Prostate gland (tissue), 2 donors: Measurements from ENCODE around the gene CRB1. TPM values are rescaled to one million over a fixed set of nuclear protein-coding genes. Genes with fewer than 3 reads are reported as not detected.

Experiments
- DNase-seq: peaks from one replicate; pipeline ENCODE4 v3.0.0-alpha.2; 2019; ENCODE audit warnings: low spot score
- H3K27ac ChIP-seq, 2 donors: fragments of 200-600 bp; sonication (generic); 2 replicates each; pipeline ENCODE4 v1.5.1; 2017 to 2019
- H3K27me3 ChIP-seq: fragments of 200-600 bp; sonication (generic); replicated peaks from 2 replicates; pipeline ENCODE4 v1.5.1; 2019; ENCODE audit not compliant: insufficient read depth
- H3K36me3 ChIP-seq, 2 donors: fragments of 200-600 bp; sonication (generic); 1 replicate in 1 of 2; 2 replicates in 1 of 2; pipeline versions ENCODE4 v1.5.1 to v1.8.1; 2017 to 2019
- H3K4me1 ChIP-seq: fragments of 200-600 bp; sonication (generic); replicated peaks from 2 replicates; pipeline ENCODE4 v1.5.1; 2019
- H3K4me3 ChIP-seq, 2 donors: fragments of 200-600 bp; sonication (generic); 2 replicates each; pipeline ENCODE4 v1.5.1; 2017 to 2019
- H3K9me3 ChIP-seq: fragments of 200-600 bp; sonication (generic); 2 replicates; pipeline ENCODE4 v1.5.1; 2017
- POLR2A ChIP-seq: fragments of 450-650 bp; IDR thresholded peaks from one replicate; pipeline ENCODE4 v1.6.1; 2016; ENCODE audit warnings: antibody characterized with exemption, mild to moderate bottlenecking
- POLR2AphosphoS5 ChIP-seq: sonication (generic); formaldehyde crosslinking; IDR thresholded peaks from one replicate; pipeline ENCODE4 v1.6.1; 2017; ENCODE audit warnings: antibody characterized with exemption
- WGBS: methylation state at CpG from one replicate; pipeline ENCODE4 v1.1.5; 2018; 5-methylcytosine and 5-hydroxymethylcytosine counted together
- intact Hi-C: fragments of 100-400 bp; cut with DNase I; formaldehyde crosslinking; loops from one replicate; pipeline ENCODE4 v1.14.2; 2022
- total RNA-seq, 2 donors: library from RNA; depleted of rRNA; stranded (reverse); fragments of >200 nt; gene quantifications; one replicate each; pipeline ENCODE4 v1.1.0, GENCODE V29; 2016
- TF ChIP-seq, protein P1 (sequence below), 4 experiments: fragments of 200-600 bp in 2 of 4; fragments of 450-650 bp in 2 of 4; sonication (generic) in 2 of 4; IDR thresholded peaks; 1 replicate in 3 of 4; 2 replicates in 1 of 4; pipeline ENCODE4 v1.5.1; 2016 to 2019; ENCODE audit warnings: antibody characterized with exemption in 4 of 4, mild to moderate bottlenecking in 2 of 4, moderate library complexity in 2 of 4

CRB1 gene
- total RNA-seq, 2 donors from 2014 or later: 0.32 to 1.0 TPM

DNA sequence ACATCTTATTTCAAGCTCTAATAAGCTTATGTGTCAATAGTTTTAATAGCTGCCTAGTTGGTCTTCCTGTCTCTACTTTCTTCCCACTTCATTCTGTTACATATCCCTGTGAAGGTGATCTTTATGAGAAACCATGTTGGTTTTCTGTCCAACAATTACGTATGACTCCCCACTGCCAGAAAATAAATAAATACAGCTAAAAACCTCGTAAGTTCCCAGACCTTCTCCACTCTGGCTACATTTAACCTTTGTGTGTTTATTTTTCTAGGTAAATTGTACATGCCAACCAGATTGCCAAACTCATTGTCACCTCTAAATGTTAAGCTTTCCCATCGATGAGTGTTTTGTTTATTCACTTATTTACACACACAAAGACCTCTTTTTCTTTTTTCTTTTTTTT is 147.2 kb downstream of the CRB1 start:
- WGBS: 40% methylated on average over 3 of the region's 3 CpGs
- no peaks in the 10 kb centered on the region for H3K4me1 ChIP-seq
- no peak for DNase-seq
- H3K27ac ChIP-seq: no peak overlapping the region
- no peaks in the 10 kb centered on the region for H3K27me3 ChIP-seq
- H3K36me3 ChIP-seq: no peaks in the 10 kb centered on the region
- intact Hi-C loops: no loop called here
- H3K4me3 ChIP-seq: no peak overlapping the region
- no peaks in the 10 kb centered on the region for H3K9me3 ChIP-seq
- TF ChIP-seq, protein P1, sequence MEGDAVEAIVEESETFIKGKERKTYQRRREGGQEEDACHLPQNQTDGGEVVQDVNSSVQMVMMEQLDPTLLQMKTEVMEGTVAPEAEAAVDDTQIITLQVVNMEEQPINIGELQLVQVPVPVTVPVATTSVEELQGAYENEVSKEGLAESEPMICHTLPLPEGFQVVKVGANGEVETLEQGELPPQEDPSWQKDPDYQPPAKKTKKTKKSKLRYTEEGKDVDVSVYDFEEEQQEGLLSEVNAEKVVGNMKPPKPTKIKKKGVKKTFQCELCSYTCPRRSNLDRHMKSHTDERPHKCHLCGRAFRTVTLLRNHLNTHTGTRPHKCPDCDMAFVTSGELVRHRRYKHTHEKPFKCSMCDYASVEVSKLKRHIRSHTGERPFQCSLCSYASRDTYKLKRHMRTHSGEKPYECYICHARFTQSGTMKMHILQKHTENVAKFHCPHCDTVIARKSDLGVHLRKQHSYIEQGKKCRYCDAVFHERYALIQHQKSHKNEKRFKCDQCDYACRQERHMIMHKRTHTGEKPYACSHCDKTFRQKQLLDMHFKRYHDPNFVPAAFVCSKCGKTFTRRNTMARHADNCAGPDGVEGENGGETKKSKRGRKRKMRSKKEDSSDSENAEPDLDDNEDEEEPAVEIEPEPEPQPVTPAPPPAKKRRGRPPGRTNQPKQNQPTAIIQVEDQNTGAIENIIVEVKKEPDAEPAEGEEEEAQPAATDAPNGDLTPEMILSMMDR (IDR thresholded peaks at IDR 0.05): no peak
- no peak for TF ChIP-seq POLR2A
- TF ChIP-seq POLR2AphosphoS5: no peak

DNA sequence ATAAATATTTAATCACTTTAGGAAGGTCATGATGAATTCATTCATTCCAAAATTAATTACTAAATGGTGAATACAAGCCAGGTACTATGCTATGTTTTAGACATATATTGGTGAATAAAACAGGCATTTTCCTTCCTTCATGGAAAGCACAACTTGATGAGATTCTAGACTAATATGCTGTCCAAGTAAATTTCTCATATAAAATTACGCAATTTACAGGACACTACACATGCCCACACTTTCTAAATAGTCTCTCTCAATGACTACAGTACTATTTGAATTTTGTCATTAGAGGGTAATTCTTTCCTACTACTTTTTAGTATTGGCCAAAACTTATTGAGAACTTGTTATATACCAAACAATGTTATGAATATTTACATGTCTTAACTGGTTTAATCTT is 150.6 kb downstream of the CRB1 start:
- Histone ChIP-seq H3K4me1 (no peaks in the 10 kb centered on the region), H3K9me3 (no peaks in the 10 kb centered on the region), H3K4me3 (no peak overlapping the region), H3K27me3 (no peaks in the 10 kb centered on the region), H3K36me3 (no peaks in the 10 kb centered on the region), H3K27ac (no peak overlapping the region)
- DNase-seq: no peak
- intact Hi-C loops: no loop called here
- TF ChIP-seq, protein P1 (IDR thresholded peaks at IDR 0.05): no peak
- TF ChIP-seq POLR2A: no peak
- TF ChIP-seq POLR2AphosphoS5: no peak
- WGBS: 95% methylated on average over 1 of the region's 1 CpG

DNA sequence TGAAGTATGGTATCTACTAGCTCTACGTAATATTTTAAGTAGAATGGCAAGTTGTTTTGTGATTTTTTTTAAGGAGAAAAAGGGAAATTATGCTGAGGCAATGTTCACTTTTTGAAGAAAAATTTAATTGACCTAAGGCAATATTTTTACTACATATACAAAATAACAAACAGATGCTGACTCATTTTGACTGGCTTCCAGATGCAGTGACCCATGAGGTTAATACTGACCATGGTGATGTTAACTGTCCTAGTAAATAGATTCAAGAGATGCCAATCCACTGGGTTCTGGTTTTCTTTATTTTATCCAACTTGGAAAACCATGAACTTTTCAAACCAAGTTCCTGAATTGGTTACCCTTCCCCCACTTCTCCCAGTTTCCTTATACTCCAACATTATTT is 154.9 kb downstream of the CRB1 start:
- H3K27me3 ChIP-seq: no peaks in the 10 kb centered on the region
- H3K36me3 ChIP-seq: no peaks in the 10 kb centered on the region
- no peak for DNase-seq
- 97% methylated on average over 1 of the region's 1 CpG for WGBS
- intact Hi-C loops: no loop called here
- H3K27ac ChIP-seq: no peak overlapping the region
- H3K4me1 ChIP-seq: no peaks in the 10 kb centered on the region
- H3K9me3 ChIP-seq: no peaks in the 10 kb centered on the region
- no peak for TF ChIP-seq POLR2A
- no peak for TF ChIP-seq POLR2AphosphoS5
- TF ChIP-seq, protein P1 (IDR thresholded peaks at IDR 0.05): no peak
- no peak overlapping the region for H3K4me3 ChIP-seq

DNA sequence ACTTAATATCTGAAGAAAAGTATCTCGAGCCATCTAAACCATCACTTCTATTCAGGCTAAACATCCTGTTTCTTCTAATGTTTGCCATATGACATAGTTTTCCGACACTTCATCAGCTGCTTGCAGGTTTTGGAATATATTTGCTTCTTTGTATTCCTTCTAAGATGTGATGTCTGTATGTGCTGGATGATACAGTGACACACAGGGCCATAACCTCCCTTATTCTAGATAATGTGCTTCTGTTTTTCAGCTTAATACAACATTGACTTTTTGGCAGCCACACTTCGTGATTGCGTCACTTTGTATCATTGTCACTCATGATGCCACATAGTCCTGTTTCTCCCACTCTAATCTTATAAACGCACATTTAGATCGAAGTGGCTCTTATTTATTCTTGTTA is 156.3 kb downstream of the CRB1 start:
- Histone ChIP-seq H3K27me3 (no peaks in the 10 kb centered on the region), H3K36me3 (no peaks in the 10 kb centered on the region), H3K9me3 (no peaks in the 10 kb centered on the region), H3K4me3 (no peak overlapping the region), H3K4me1 (no peaks in the 10 kb centered on the region), H3K27ac (no peak overlapping the region)
- intact Hi-C loops: no loop called here
- TF ChIP-seq, protein P1 (IDR thresholded peaks at IDR 0.05): no peak
- 83% methylated on average over 6 of the region's 6 CpGs for WGBS
- no peak for DNase-seq

DNA sequence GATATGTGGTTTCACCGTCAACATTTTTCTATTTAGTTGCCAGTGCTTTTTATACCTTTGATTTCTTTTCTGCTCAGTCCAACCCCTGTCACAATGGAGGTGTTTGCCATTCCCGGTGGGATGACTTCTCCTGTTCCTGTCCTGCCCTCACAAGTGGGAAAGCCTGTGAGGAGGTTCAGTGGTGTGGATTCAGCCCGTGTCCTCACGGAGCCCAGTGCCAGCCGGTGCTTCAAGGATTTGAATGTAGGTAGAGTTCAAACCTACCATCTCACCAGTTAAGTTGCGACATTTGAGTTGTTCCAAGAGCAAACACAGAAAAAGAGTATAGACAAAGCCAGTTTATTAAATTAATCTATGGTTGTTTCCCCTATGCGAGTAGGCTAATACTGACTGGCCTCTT is 161.3 kb downstream of the CRB1 start:
- Histone ChIP-seq H3K4me1 (no peaks in the 10 kb centered on the region), H3K9me3 (no peaks in the 10 kb centered on the region), H3K36me3 (no peaks in the 10 kb centered on the region), H3K27me3 (no peaks in the 10 kb centered on the region), H3K27ac (no peak overlapping the region), H3K4me3 (no peak overlapping the region)
- WGBS: 90% methylated on average over 7 of the region's 7 CpGs
- TF ChIP-seq, protein P1 (IDR thresholded peaks at IDR 0.05): no peak
- TF ChIP-seq POLR2A (no peak), POLR2AphosphoS5 (no peak)
- intact Hi-C loops: no loop called here
- DNase-seq: no peak
